NCI-H2081 treated with DMSO at 0.1 percent for 48 hours (cell line): Measurements from ENCODE around the gene DACT3.

Experiments used
- DNase-seq: peaks from one replicate; lab custom pipeline; 2025; lab: John Stamatoyannopoulos, UW

DACT3 gene

GRCh38 chr19:46668662-46669061 lies 7.7 kb upstream of the DACT3 start:
- DNase-seq, result no peak

GRCh38 chr19:46665072-46665471 lies 4.1 kb upstream of the DACT3 start:
- DNase-seq, result no peak

DNA sequence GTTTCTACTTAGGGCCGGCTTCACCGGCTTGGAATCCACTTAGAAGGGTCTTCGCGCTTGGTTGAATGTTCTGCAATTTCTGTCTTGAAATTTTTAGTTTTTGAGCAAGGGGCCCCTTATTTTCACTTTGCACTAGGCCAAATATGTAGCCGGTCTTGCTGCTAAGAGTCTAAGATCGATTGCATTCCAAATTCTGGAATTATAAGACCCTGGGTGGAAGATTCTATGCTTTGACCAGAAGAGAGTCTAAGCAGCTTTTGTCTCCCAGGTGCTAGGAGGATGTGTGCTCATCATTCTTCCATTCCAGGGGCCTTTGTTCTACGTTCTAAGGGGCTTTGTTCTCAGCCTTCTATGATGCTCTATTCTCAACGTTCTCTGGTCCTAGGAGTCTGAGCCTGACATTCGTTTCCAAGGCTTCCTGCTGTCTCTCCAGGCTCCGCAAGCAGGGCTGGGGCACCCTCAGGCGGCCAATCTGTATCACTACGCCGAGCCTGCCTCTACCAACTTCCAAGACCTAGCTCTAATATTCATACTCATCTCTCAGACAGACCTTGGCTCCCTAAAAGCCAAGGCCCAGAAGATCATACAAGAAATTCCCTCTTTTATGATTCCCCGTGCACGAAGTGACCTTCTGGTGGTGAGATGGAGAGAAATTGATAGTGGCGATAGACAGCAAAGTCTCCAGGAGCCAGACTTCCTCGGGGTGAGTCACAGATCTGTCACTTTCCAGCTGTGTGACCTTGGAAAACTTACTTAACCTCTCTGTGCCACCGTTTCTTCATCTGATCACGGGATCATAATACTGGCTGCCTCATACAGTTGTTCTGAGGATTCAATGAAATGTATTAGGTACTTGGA lies 982 bp upstream of the DACT3 start:
- DNase-seq, result peak; percentile 62

DNA sequence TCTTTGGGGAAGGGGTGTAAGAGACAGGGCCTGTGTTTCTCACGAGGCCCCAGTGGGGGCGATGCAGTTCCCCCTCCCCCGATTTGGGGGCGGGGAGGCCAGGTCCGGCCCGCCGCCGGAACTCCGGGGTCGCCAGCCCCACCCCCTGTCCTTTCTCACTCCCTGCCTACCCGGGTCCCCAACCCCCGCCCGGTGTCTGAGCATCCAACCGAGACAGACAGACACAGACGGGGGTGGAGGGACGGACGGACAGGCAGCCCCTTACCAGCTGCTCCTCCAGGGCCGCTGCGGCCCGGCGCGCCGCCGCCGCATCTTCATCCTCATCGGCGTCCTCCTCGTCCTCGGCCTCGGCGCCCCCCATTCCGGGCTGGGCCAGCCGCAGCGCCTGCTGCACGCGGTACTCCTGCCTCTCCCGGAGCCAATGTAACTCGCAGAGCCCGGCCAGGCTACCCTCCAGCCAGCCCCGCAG lies 397 bp downstream of the DACT3 start:
- DNase-seq, result no peak

DNA sequence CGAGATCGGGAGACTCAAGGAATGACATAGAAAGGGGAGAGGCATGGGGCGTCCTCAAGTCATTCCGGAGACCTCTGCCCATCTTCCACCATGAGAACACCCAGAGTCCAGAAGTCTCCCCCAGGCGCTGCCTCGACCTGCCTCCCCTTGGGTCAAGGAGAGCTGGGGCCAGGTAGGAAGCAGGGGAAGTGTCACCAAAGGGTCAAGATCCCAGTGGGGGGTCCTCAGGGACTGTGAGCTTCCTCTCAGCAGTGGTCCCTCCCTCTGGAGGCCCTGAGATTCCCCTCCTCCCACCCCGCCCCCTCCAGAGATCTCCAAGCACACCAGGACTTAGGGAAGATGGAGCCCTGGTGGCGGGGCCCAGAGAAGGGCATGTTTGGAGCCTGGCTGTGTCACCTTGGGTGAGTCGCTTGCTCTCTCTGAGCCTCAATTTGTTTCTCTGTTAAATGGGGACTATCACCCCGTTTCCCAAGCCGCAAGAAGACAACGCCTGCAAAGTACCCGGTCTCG lies 919 bp downstream of the DACT3 start:
- no peak for DNase-seq

DNA sequence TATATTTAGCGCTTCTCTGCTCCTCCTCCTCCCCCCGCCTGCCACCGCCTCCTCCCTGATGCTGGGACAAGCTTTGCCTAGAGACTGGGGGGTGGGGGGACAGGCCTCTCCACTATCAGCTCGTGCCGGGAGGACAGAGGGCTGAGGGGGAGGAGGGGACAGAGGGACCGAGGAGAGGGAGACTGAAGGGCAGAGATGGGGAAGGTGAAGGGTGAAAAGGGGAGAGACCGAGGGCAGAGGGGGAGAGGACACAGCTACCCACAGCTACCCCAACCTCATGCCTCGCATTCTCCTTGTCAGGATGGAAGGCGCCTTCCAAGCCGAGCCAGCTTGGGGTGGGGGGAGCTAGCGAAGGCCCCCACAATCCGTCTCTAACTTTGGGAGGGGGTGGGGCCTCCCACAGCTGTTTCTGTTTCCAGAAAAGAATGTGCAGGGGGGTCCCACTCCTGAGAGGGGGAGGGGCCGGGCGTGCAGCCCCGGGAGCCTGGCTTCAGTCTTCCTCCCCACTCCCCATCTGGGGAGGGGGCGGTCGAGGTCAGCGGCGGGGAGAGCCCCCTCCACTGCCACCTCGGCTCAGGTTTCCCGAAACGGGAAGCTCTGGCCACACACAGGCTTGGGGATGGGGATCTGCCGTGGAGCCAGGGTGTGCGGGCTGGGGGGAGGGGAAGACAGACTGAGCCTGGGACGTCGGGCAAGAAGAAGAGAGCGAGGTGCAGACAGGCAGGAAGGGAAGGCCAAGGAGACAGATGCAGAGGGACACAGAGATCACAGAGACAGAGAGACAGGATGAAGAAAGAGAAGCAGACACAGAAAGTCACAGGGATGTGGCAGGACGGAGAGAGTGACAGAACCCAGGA lies 1.6 kb downstream of the DACT3 start:
- no peak for DNase-seq

GRCh38 chr19:46656541-46656940 lies 4.4 kb downstream of the DACT3 start:
- DNase-seq, result no peak

- DNase-seq, result no peak
Observed at GRCh38 chr19:46654621-46655152, 6.3 kb downstream of the DACT3 start.

- no peak for DNase-seq
Observed at GRCh38 chr19:46650445-46650844, 10.5 kb downstream of the DACT3 start.

DNA sequence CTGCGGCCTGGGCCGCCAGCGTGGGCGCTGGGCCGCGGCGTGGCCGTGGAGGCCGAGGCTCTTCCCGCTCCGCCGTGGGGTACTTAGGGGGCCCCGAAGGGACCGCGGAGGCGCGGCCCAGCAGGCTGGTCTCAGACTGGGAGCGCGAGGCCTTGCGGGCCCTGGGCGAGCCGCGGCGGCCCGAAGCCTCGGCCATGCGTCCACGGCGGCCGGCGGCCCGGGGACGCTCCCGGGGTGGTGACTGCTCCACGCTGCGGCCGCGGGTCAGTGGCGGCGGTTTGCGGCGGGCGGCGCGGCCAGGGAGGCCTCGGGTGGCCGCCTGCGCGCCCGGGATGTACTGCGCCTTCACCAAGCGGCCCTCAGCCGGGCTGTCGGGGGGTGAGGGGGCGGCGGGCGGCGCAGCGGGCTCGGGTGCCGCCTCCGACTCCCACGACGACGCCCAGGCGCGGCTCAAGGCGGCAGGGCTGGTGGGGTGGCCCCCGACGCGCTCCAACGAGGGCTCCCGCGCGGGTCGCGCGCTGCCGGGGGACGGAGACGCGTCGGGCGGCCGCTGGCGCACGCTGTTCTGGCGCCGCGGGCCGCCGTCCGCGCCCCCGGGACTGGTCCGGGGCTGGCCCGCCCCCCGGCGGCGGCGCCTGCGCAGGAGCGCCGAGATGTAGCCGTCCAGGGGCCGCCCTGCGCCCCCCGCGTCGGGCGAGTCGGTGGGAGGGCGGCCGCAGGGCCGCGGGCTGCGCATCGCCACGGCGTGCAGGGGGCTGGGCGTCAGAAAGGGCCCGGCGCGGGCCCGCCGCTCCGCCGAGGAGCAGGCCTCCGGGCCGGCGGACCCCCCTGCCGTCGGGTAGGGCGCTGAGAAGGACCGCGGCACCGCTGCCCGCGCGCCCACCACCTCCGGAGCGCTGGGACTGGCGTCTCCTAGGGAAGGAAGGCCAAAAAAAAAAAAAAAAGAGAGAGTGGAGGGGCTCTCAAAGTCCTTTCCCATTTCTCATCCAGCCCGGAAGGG lies 11.7 kb downstream of the DACT3 start:
- DNase-seq, result no peak

GRCh38 chr19:46648060-46648960 lies 12.7 kb downstream of the DACT3 start:
- no peak for DNase-seq

GRCh38 chr19:46646402-46646801 lies 14.6 kb downstream of the DACT3 start:
- no peak for DNase-seq

- no peak for DNase-seq
Observed at GRCh38 chr19:46644720-46645119, 16.3 kb downstream of the DACT3 start.

- no peak for DNase-seq
Observed at GRCh38 chr19:46640656-46641055, 20.3 kb downstream of the DACT3 start.

GRCh38 chr19:46639358-46640182 lies 21.4 kb downstream of the DACT3 start:
- no peak for DNase-seq

DNA sequence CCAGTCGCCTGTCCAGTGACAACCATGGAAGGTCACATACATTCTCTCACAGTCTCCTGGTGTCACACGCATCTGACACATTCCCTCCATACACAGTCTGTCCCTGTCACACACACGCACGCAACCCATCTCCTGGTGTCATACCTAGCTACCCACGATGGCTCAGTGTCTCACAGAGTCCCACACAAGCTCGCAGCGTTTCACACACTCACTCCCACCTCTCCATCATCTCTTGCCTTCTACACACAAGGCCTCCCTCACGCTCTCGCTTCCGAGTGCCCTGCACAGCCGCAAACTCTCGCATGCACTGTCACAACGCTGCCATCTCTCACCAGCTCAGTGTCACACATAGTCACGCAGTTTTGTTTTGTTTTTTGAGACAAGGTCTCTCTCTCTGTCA lies 23.8 kb downstream of the DACT3 start:
- no peak for DNase-seq

DNA sequence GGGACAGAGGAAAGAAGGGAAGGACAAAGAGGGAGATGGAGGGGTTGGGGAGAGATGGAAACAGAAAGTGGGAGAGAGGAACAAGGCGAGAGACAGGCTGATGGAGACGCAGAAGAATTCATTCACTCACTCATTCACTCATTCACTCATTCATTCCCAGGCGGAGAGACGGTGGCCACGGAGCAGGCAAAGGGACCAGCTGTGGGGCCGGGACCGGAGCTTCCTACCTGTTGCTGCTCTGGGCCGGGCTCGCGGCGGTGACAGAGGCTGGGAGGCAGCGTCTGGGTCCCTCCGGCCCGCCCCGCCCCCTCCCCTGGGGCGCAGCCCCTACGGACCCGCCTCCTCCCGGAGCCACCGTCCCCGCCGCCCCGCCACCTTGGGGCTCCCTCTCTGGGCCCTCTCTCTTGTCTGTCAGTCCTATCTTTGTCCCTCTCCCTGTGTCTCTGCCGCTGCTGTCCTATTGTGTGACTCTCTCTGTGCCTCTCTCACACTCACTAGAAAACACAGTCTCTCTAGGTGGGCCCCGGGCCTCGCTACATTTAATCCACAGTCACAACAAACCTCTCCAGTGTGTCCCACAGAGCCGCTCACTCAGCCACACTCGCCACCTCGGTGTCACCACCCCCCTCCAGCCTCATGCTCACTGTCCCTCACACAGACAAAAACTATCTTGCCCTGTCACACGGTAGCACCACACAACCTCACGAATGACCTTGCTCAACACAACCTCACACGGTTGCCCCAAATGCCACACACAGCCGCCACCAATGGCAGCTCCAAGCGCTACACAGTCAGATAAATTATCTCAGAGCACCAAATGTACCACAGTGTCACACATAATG lies 24.8 kb downstream of the DACT3 start, which contains the start of gene GNG8:
Gene GNG8 (minus strand): TSS at position 283 of the 842 bp plus-strand sequence. CDS start 1,520 bp downstream, outside the sequence.
- no peak for DNase-seq

GRCh38 chr19:46634656-46635218 lies 26.2 kb downstream of the DACT3 start:
- DNase-seq, result no peak
